ENCODE data around the gene PCDHB5. TPM values are rescaled to one million over a fixed set of nuclear protein-coding genes. Genes with fewer than 3 reads are reported as not detected.
A peak's percentile ranks its signal among the peaks of the same experiment; 100 is the strongest.

The PCDHB5 gene
- total and polyA plus RNA-seq, 2 of the 4 experiments (the other 2 are of a cell fraction) = 0.18 to 0.32 TPM

DNA sequence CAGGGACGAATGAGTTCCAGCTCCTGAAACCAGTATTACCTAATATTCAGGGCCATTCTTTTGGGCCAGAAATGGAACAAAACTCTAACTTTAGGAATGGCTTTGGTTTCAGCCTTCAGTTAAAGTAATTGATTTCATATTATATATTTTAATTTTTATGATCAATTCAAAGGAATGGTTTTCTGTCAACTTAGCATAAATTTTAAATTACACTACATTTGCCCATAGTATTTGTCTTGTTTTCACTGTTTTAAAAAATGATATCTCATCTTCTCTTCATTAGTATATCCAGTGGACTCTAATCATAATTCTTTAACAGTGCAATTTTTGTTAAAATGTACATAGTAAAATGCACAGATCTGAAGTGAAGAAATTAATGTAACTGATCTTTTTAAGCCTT, 45.3 kb downstream of the PCDHB5 start:
- Histone ChIP-seq H3K4me3 (ENCODE audit: insufficient read depth, low read depth, low read length) (no peak overlapping the region), H3K36me3 (ENCODE audit: control insufficient read depth, insufficient read depth, low read length) (no peaks in the 10 kb centered on the region), H2BK20ac (ENCODE audit: low read depth, low read length) (no peak overlapping the region), H2BK5ac (ENCODE audit: low read depth, low read length, poor library complexity, severe bottlenecking) (no peak overlapping the region), H3K9me3 (ENCODE audit: control insufficient read depth, insufficient read depth, low read length) (peaks cover 23% of the 10 kb centered on the region; the same call in 1 of the 2 replicates), H3K27me3 (ENCODE audit: control insufficient read depth, insufficient read depth, low read length) (no peaks in the 10 kb centered on the region), H2AK9ac (replicated peaks; ENCODE audit: low read depth, low read length, poor library complexity) (no peak overlapping the region), H2BK15ac (ENCODE audit: low read depth, low read length) (no peak overlapping the region), H2AFZ (replicated peaks; ENCODE audit: low read length, poor library complexity) (no peak overlapping the region), H3K4me2 (ENCODE audit: low read depth, low read length) (no peak overlapping the region), H3K79me1 (ENCODE audit: low read depth in 1 of 2, low read length in 2 of 2) (no peaks in the 10 kb centered on the region), H3K23ac (ENCODE audit: low read depth, low read length) (no peak overlapping the region), H4K5ac (ENCODE audit: low read depth, low read length) (no peak overlapping the region), H4K20me1 (ENCODE audit: insufficient read depth, low read length) (no peaks in the 10 kb centered on the region), H3K56ac (ENCODE audit: extremely low read depth, insufficient read depth, low read length) (no peak overlapping the region), H3K27ac (ENCODE audit: insufficient read depth, low read length) (no peak overlapping the region), H2AK5ac (ENCODE audit: low read depth, low read length) (no peak overlapping the region), H3K4me1 (ENCODE audit: control insufficient read depth, insufficient read depth, low read length) (no peaks in the 10 kb centered on the region), H3K9me1 (ENCODE audit: insufficient read depth, low read length) (no peaks in the 10 kb centered on the region), H3K18ac (ENCODE audit: low read depth, low read length) (no peak overlapping the region), H4K91ac (ENCODE audit: insufficient read depth, low read depth, low read length) (no peak overlapping the region), H4K8ac (ENCODE audit: low read depth in 2 of 2, low read length in 2 of 2) (no peak overlapping the region), H3K14ac (replicated peaks; ENCODE audit: low read depth, low read length) (no peak overlapping the region), H2BK120ac (ENCODE audit: low read depth, low read length) (no peak overlapping the region), H3K4ac (ENCODE audit: low read depth, low read length) (no peak overlapping the region), H3K9ac (ENCODE audit: low read depth, low read length) (no peak overlapping the region)
- intact Hi-C loops (cut with micrococcal nuclease) (no loop called here), dilution Hi-C loops (cut with HindIII; ENCODE audit: low sequenced_read_pairs, unreplicated experiment) (no loop called here), in situ Hi-C loops (cut with MboI; ENCODE audit: low sequenced_read_pairs) (no loop called here)
- BruUV-seq (replicated peaks) = no TSS peak
- ATAC-seq (ENCODE audit: low read depth) = no peak
- DNase-seq = no peak
- no CpG with 5 or more reads among the region's 1 CpG for WGBS, 2 experiments (ENCODE audit: extremely low coverage in 2 of 2, insufficient read length in 1 of 2)
- TF ChIP-seq MAFK (IDR thresholded peaks at IDR 0.05; ENCODE audit: low read depth, low read length) = peak; percentile 29; the same call in 1 of the 2 replicates
- TF ChIP-seq RCOR1 (IDR thresholded peaks at IDR 0.05; ENCODE audit: insufficient replicate concordance, low read length) = no peak
- ChIA-PET CTCF (no interaction called here), POLR2A (ENCODE audit: unreplicated experiment) (no interaction called here)
